Ovary (tissue), 9 donors: Measurements from ENCODE around the gene CLIC4. TPM values are rescaled to one million over a fixed set of nuclear protein-coding genes. Genes with fewer than 3 reads are reported as not detected.

Experiments used
- DNase-seq, 5 donors: peaks; one replicate each; pipeline ENCODE4 v3.0.0-alpha.2; 2019 to 2020
- H3K27ac ChIP-seq, 2 donors: fragments of 200-600 bp; one replicate each; pipeline versions ENCODE4 v1.5.1 to v1.8.0; 2019 to 2022
- H3K27me3 ChIP-seq: fragments of 200-600 bp; one replicate; pipeline ENCODE4 v1.8.0; 2022
- H3K36me3 ChIP-seq: fragments of 200-600 bp; sonication (generic); one replicate; pipeline ENCODE4 v1.5.1; 2019
- H3K4me1 ChIP-seq: one replicate; pipeline ENCODE4 v1.8.1; 2013; ENCODE audit warnings: mild to moderate bottlenecking, moderate library complexity; ENCODE audit not compliant: insufficient read depth
- H3K4me3 ChIP-seq: fragments of 200-600 bp; sonication (generic); one replicate; pipeline ENCODE4 v1.5.1; 2017
- H3K9me3 ChIP-seq, 2 donors: fragments of 200-600 bp in 1 of 2; sonication (generic) in 1 of 2; one replicate each; pipeline versions ENCODE4 v1.5.1 to v1.8.1; 2013 to 2019; ENCODE audit warnings: mild to moderate bottlenecking in 1 of 2, moderate library complexity in 1 of 2
- CTCF ChIP-seq, 3 donors: fragments of 450-650 bp in 2 of 3; fragments of 200-600 bp in 1 of 3; IDR thresholded peaks; one replicate each; pipeline versions ENCODE4 v1.5.1 to v1.8.0; 2016 to 2022; ENCODE audit warnings: antibody characterized with exemption in 3 of 3, mild to moderate bottlenecking in 1 of 3
- EP300 ChIP-seq: sonication (generic); formaldehyde crosslinking; IDR thresholded peaks from one replicate; pipeline ENCODE4 v1.6.1; 2017; ENCODE audit warnings: antibody characterized with exemption
- POLR2A ChIP-seq: fragments of 450-650 bp; IDR thresholded peaks from one replicate; pipeline ENCODE4 v1.6.1; 2017; ENCODE audit warnings: antibody characterized with exemption, mild to moderate bottlenecking, moderate library complexity
- WGBS, 3 donors: extraction: QIAGEN DNeasy Blood & Tissue Kit in 1 of 3; methylation state at CpG; one replicate each; pipeline versions ENCODE4 v1.1.5 to v1.1.7; 2013 to 2017; 5-methylcytosine and 5-hydroxymethylcytosine counted together
- intact Hi-C, 4 donors: fragments of 100-400 bp; cut with DNase I; formaldehyde crosslinking; loops; one replicate each; pipeline versions ENCODE4 v1.11.0 to v1.15.1; 2022 to 2023
- polyA plus RNA-seq, 2 donors: library from polyadenylated mRNA; stranded (reverse); fragments of 200-250 nt in 1 of 2; fragments of 350-450 nt in 1 of 2; fragmentation: Illumina TruSeq in 1 of 2; extraction: RNeasy Lipid Tissue Mini Kit (QIAGEN cat#74804) in 1 of 2; gene quantifications; one replicate each; pipeline ENCODE4 v1.2.3, GENCODE V29; 2013 to 2014
- total RNA-seq, 7 donors: library from RNA; depleted of rRNA in 2 of 7; stranded (reverse); fragments of >200 nt in 2 of 7; fragmentation: NEBNext Ultra II Directional in 3 of 7; extraction: Animal tissue kit (Norgen Biotek cat#: 25700) in 3 of 7; gene quantifications; one replicate each; pipeline versions ENCODE4 v1.1.0 to v1.2.4, GENCODE V29; 2016 to 2023
- donor health status: DM: no; HTN: no; CAD: no; lungs with moderate emphysema.
- donor health status: DM: no; HTN: no; CAD: no.
- donor health status: Bipolar disorder and iron deficiency.
- donor health status: DM: yes; HTN: yes; CAD: no.
- donor health status: DM: no; HTN: no; CAD: no.
- donor health status: DM: yes; HTN: yes; CAD: no.

The CLIC4 gene
- total and polyA plus RNA-seq, 9 donors: 53.6 to 209 (median 125) TPM

GRCh38 chr1:24826510-24826909 lies 81.3 kb downstream of the CLIC4 start:
- Histone ChIP-seq H3K4me1 (peaks cover 3% of the 10 kb centered on the region), H3K27me3 (no peaks in the 10 kb centered on the region), H3K4me3 (no peak overlapping the region), H3K36me3 (no peaks in the 10 kb centered on the region), H3K9me3 (no peaks in the 10 kb centered on the region), H3K27ac (no peak overlapping the region)
- no peak for TF ChIP-seq EP300
- TF ChIP-seq POLR2A: no peak
- no peak for TF ChIP-seq CTCF (IDR thresholded peaks at IDR 0.05)
- WGBS, 3 donors: 44 to 67% (median 47%) methylated on average over 1 of the region's 1 CpG
- no peak for DNase-seq
- intact Hi-C loops: loop anchor here in 3 of 4 donors (5.0 kb wide), 3 partner anchors 79 to 139 kb away; partner anchors contain the start of gene CLIC4 (in 1 of the 3)

GRCh38 chr1:24827379-24828135 lies 82.3 kb downstream of the CLIC4 start:
- H3K36me3 ChIP-seq: no peaks in the 10 kb centered on the region
- no peak for DNase-seq
- no peaks in the 10 kb centered on the region for H3K27me3 ChIP-seq
- WGBS, 3 donors: 35 to 39% (median 36%) methylated on average over 3 of the region's 3 CpGs
- H3K27ac ChIP-seq: no peak overlapping the region
- intact Hi-C loops: loop anchor here in 3 of 4 donors (5.0 kb wide), 3 partner anchors 80 to 140 kb away; partner anchors contain the start of gene CLIC4 (in 1 of the 3)
- peaks cover 3% of the 10 kb centered on the region for H3K4me1 ChIP-seq
- no peaks in the 10 kb centered on the region for H3K9me3 ChIP-seq
- TF ChIP-seq CTCF (IDR thresholded peaks at IDR 0.05) (no peak), POLR2A (no peak), EP300 (no peak)
- H3K4me3 ChIP-seq: no peak overlapping the region

- Histone ChIP-seq H3K27me3 (no peaks in the 10 kb centered on the region), H3K4me3 (no peak overlapping the region), H3K9me3 (no peaks in the 10 kb centered on the region), H3K4me1 (peaks cover 3% of the 10 kb centered on the region), H3K27ac (peak overlapping the region in 1 of 2 donors; percentile 32), H3K36me3 (no peaks in the 10 kb centered on the region)
- DNase-seq: no peak
- intact Hi-C loops: loop anchor here in 3 of 4 donors (5.0 kb wide), 3 partner anchors 81 to 141 kb away; partner anchors contain the start of gene CLIC4 (in 1 of the 3)
- WGBS, 3 donors: 15 to 37% (median 18%) methylated on average over 4 of the region's 4 CpGs
- TF ChIP-seq POLR2A (no peak), CTCF (IDR thresholded peaks at IDR 0.05) (no peak), EP300 (no peak)
Observed at GRCh38 chr1:24828183-24828886, 83.1 kb downstream of the CLIC4 start.

GRCh38 chr1:24828887-24829192 lies 83.6 kb downstream of the CLIC4 start:
- H3K4me1 ChIP-seq: peaks cover 3% of the 10 kb centered on the region
- TF ChIP-seq CTCF (IDR thresholded peaks at IDR 0.05) (no peak), EP300 (no peak), POLR2A (no peak)
- no peaks in the 10 kb centered on the region for H3K27me3 ChIP-seq
- peak overlapping the region in 1 of 2 donors; percentile 32 for H3K27ac ChIP-seq
- no peaks in the 10 kb centered on the region for H3K9me3 ChIP-seq
- WGBS, 3 donors: 58 to 70% (median 68%) methylated on average over 2 of the region's 2 CpGs
- no peak overlapping the region for H3K4me3 ChIP-seq
- no peaks in the 10 kb centered on the region for H3K36me3 ChIP-seq
- intact Hi-C loops: loop anchor here in 3 of 4 donors (5.0 kb wide), 3 partner anchors 82 to 142 kb away; partner anchors contain the start of gene CLIC4 (in 1 of the 3)
- DNase-seq: no peak
